Measurements from ENCODE around the gene NKIRAS2. TPM values are rescaled to one million over a fixed set of nuclear protein-coding genes. Genes with fewer than 3 reads are reported as not detected.

NKIRAS2 gene
- total and polyA plus RNA-seq, 2 donors (not counting 3 experiments of a cell fraction or from before 2014, with no cell fraction given): 57.3 to 87.6 TPM

DNA sequence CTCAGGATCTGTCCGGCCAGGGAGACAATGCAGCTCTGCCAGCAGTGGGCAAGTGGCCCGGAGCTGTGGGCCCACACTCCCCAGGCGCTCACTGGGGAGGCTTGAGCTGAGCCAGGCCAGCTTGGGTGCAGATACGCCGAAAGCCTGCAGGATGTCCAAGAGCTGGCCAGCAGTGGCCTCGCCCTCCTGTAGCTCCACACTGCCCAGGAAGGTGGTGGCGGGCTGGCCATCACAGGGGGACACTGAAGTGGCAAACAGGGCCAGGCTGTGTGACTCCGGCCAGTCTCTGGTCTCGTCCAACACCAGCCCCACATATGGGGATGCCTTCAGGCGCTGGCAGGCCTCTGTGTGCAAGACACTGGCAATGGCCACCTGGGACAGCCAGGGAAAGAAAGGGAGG lies 20.9 kb downstream of the NKIRAS2 start:
- H3K36me3 ChIP-seq (ENCODE audit: control insufficient read depth in 2 of 2, extremely low read depth in 1 of 2, insufficient read depth in 2 of 2, low read length in 2 of 2): no peaks in the 10 kb centered on the region
- TF ChIP-seq GATA2 (IDR thresholded peaks at IDR 0.05; ENCODE audit: insufficient read depth, insufficient read length, low read depth, low read length) (no peak), FOS (IDR thresholded peaks at IDR 0.05; ENCODE audit: borderline replicate concordance, insufficient read depth, low read length) (no peak), EZH2 (IDR thresholded peaks at IDR 0.05; ENCODE audit: borderline replicate concordance, low read depth, low read length, severe bottlenecking) (no peak), JUN (IDR thresholded peaks at IDR 0.05; ENCODE audit: borderline replicate concordance, insufficient read depth, insufficient read length, low read depth) (no peak), POLR2A (IDR thresholded peaks at IDR 0.05; ENCODE audit: low read depth, low read length) (no peak), POLR2AphosphoS5 (IDR thresholded peaks at IDR 0.05; ENCODE audit: insufficient read depth, low read depth, low read length) (no peak), MYC (IDR thresholded peaks at IDR 0.05; ENCODE audit: low read depth, low read length) (no peak)
- TF ChIP-seq, protein P1, sequence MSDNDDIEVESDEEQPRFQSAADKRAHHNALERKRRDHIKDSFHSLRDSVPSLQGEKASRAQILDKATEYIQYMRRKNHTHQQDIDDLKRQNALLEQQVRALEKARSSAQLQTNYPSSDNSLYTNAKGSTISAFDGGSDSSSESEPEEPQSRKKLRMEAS (IDR thresholded peaks at IDR 0.05; ENCODE audit: insufficient read depth, insufficient read length): no peak
- TF ChIP-seq, protein P2, sequence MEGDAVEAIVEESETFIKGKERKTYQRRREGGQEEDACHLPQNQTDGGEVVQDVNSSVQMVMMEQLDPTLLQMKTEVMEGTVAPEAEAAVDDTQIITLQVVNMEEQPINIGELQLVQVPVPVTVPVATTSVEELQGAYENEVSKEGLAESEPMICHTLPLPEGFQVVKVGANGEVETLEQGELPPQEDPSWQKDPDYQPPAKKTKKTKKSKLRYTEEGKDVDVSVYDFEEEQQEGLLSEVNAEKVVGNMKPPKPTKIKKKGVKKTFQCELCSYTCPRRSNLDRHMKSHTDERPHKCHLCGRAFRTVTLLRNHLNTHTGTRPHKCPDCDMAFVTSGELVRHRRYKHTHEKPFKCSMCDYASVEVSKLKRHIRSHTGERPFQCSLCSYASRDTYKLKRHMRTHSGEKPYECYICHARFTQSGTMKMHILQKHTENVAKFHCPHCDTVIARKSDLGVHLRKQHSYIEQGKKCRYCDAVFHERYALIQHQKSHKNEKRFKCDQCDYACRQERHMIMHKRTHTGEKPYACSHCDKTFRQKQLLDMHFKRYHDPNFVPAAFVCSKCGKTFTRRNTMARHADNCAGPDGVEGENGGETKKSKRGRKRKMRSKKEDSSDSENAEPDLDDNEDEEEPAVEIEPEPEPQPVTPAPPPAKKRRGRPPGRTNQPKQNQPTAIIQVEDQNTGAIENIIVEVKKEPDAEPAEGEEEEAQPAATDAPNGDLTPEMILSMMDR (IDR thresholded peaks at IDR 0.05; ENCODE audit: extremely low read depth in 1 of 2, insufficient read depth in 1 of 2, low read depth in 1 of 2, low read length in 2 of 2): no peak
- H3K9me1 ChIP-seq (replicated peaks; ENCODE audit: control insufficient read depth, extremely low read depth, insufficient read depth, low read length): no peaks in the 10 kb centered on the region
- H3K4me3 ChIP-seq (replicated peaks in 1 of 3; ENCODE audit: insufficient read depth in 1 of 3, low read depth in 1 of 3, low read length in 3 of 3): no peak overlapping the region
- ChIA-PET CTCF (interaction anchor here (0.8 to 3.2 kb wide), 8 partner anchors 9 to 60 kb away, joined by 3 to 21 read pairs (median 8); partner anchors contain the start of gene NKIRAS2), POLR2A (no interaction called here)
- intact Hi-C loops (cut with micrococcal nuclease): no loop called here
- H3K27me3 ChIP-seq (ENCODE audit: control insufficient read depth in 2 of 2, insufficient read depth in 2 of 2, low read length in 2 of 2): no peaks in the 10 kb centered on the region
- H3K27ac ChIP-seq (ENCODE audit: insufficient read depth, low read depth, low read length): no peak overlapping the region
- no peak overlapping the region for H2AFZ ChIP-seq (ENCODE audit: low read depth, low read length)
- H3K9ac ChIP-seq (replicated peaks; ENCODE audit: extremely low read depth, insufficient read depth, low read length): no peak overlapping the region
- no peaks in the 10 kb centered on the region for H4K20me1 ChIP-seq (replicated peaks; ENCODE audit: control insufficient read depth, extremely low read depth, insufficient read depth, low read length)
- no TSS peak for BruUV-seq (replicated peaks)
- H3K4me1 ChIP-seq (ENCODE audit: control insufficient read depth, extremely low read depth, insufficient read depth, low read length): no peaks in the 10 kb centered on the region
- no peak overlapping the region for H3K4me2 ChIP-seq (ENCODE audit: insufficient read depth, low read length)
- DNase-seq (ENCODE audit: low read depth, low spot score) (no peak), FAIRE-seq (no peak)
- dilution Hi-C loops (cut with MboI; ENCODE audit: extremely low pct_ligation_motif_present, low sequenced_read_pairs): no loop called here
- no peaks in the 10 kb centered on the region for H3K9me3 ChIP-seq (replicated peaks; ENCODE audit: control insufficient read depth, insufficient read depth, low read length)
- no peaks in the 10 kb centered on the region for H3K79me2 ChIP-seq (ENCODE audit: control insufficient read depth, insufficient read depth, low read length)
